Endothelial cell of umbilical vein (primary cell): ENCODE data around the gene NMRK2. TPM values are rescaled to one million over a fixed set of nuclear protein-coding genes. Genes with fewer than 3 reads are reported as not detected.

Source experiments
- BruUV-seq: library from RNA; stranded (reverse); fragments of 400-500 nt; replicated peaks from 2 replicates; lab custom pipeline; 2021; lab: Mats Ljungman, UMichigan
- CTCF ChIA-PET: fragments of 300-600, 350-600 bp; sonication (Branson Sonifier 250); formaldehyde crosslinking; loops from one replicate; lab custom pipeline; 2021; ENCODE audit warnings: antibody characterized with exemption, inconsistent platforms; lab: Charles Lee
- POLR2A ChIA-PET: fragments of 300-600, 350-600 bp; sonication (Branson Sonifier 250); formaldehyde crosslinking; loops from one replicate; lab custom pipeline; 2021; ENCODE audit warnings: antibody characterized with exemption, inconsistent platforms; lab: Charles Lee
- DNase-seq: peaks from one replicate; pipeline ENCODE4 v3.0.0-alpha.2; 2011; ENCODE audit warnings: low read depth, low spot score
- FAIRE-seq: peaks from 2 replicates; lab custom pipeline; 2011; peaks lifted over from hg19 to GRCh38; lab: Jason Lieb, UNC
- H2AFZ ChIP-seq: 2 replicates; pipeline ENCODE4 v1.6.0; 2012; ENCODE audit warnings: low read depth, low read length, control low read depth, inconsistent platforms
- H3K27ac ChIP-seq: 2 replicates; pipeline ENCODE4 v1.5.1; 2011; ENCODE audit warnings: low read depth, mild to moderate bottlenecking, control low read depth, low read length, moderate library complexity; ENCODE audit not compliant: insufficient read depth
- H3K27me3 ChIP-seq, 2 experiments: 2 replicates each; pipeline versions ENCODE4 v1.6.0 to v1.6.1; 2011; ENCODE audit warnings: low read length in 2 of 2, mixed read lengths in 1 of 2; ENCODE audit not compliant: control insufficient read depth in 2 of 2, insufficient read depth in 2 of 2
- H3K36me3 ChIP-seq, 2 experiments: 2 replicates in 1 of 2; 3 replicates in 1 of 2; pipeline ENCODE4 v1.5.1; 2011; ENCODE audit warnings: low read length in 2 of 2, mild to moderate bottlenecking in 1 of 2, moderate library complexity in 1 of 2; ENCODE audit not compliant: control insufficient read depth in 2 of 2, insufficient read depth in 2 of 2; ENCODE audit errors: extremely low read depth in 1 of 2
- H3K4me1 ChIP-seq: 3 replicates; pipeline ENCODE4 v1.5.1; 2011; ENCODE audit warnings: mild to moderate bottlenecking, low read length; ENCODE audit not compliant: control insufficient read depth, insufficient read depth; ENCODE audit errors: extremely low read depth
- H3K4me2 ChIP-seq: 2 replicates; pipeline ENCODE4 v1.6.1; 2011; ENCODE audit warnings: low read length, control low read depth, mixed read lengths; ENCODE audit not compliant: insufficient read depth
- H3K4me3 ChIP-seq, 3 experiments: fragments of 200-600 bp in 1 of 3; sonication (generic), shearing (Covaris generic) in 1 of 3; replicated peaks in 1 of 3; 2 replicates each; pipeline ENCODE4 v1.5.1; 2011 to 2016; ENCODE audit warnings: control low read depth in 3 of 3, low read length in 3 of 3, mild to moderate bottlenecking in 2 of 3, inconsistent platforms in 1 of 3, low read depth in 1 of 3, moderate library complexity in 1 of 3; ENCODE audit not compliant: insufficient read depth in 1 of 3
- H3K79me2 ChIP-seq: 2 replicates; pipeline ENCODE4 v1.6.0; 2012; ENCODE audit warnings: low read length, inconsistent platforms; ENCODE audit not compliant: control insufficient read depth, insufficient read depth
- H3K9ac ChIP-seq: replicated peaks from 2 replicates; pipeline ENCODE3; 2011; ENCODE audit warnings: low read length, control low read depth; ENCODE audit not compliant: insufficient read depth; ENCODE audit errors: extremely low read depth
- H3K9me1 ChIP-seq: replicated peaks from 3 replicates; pipeline ENCODE4 v1.6.0; 2011; ENCODE audit warnings: mild to moderate bottlenecking, low read length; ENCODE audit not compliant: control insufficient read depth, insufficient read depth; ENCODE audit errors: extremely low read depth
- H3K9me3 ChIP-seq: replicated peaks from 2 replicates; pipeline ENCODE4 v1.5.1; 2012; ENCODE audit warnings: low read length, inconsistent platforms; ENCODE audit not compliant: control insufficient read depth, insufficient read depth
- H4K20me1 ChIP-seq: replicated peaks from 2 replicates; pipeline ENCODE3; 2011; ENCODE audit warnings: mild to moderate bottlenecking, low read length; ENCODE audit not compliant: control insufficient read depth, insufficient read depth; ENCODE audit errors: extremely low read depth
- CTCF ChIP-seq, 2 donors: IDR thresholded peaks; 1 replicate in 1 of 2; 2 replicates in 1 of 2; pipeline ENCODE4 v1.5.1; 2011; ENCODE audit warnings: low read length in 2 of 2, mild to moderate bottlenecking in 2 of 2, moderate library complexity in 2 of 2, control low read depth in 1 of 2, inconsistent platforms in 1 of 2, low read depth in 1 of 2; ENCODE audit not compliant: insufficient read depth in 1 of 2; ENCODE audit errors: extremely low read depth in 1 of 2
- EZH2 ChIP-seq: IDR thresholded peaks from 2 replicates; pipeline ENCODE4 v1.6.1; 2012; ENCODE audit warnings: borderline replicate concordance, low read depth, mild to moderate bottlenecking, moderate library complexity, low read length, inconsistent platforms; ENCODE audit not compliant: severe bottlenecking
- FOS ChIP-seq: IDR thresholded peaks from 2 replicates; pipeline ENCODE4 v1.6.1; 2011; ENCODE audit warnings: mild to moderate bottlenecking, low read length, moderate library complexity, borderline replicate concordance; ENCODE audit not compliant: insufficient read depth
- GATA2 ChIP-seq: IDR thresholded peaks from 2 replicates; pipeline ENCODE4 v1.7.0; 2011; ENCODE audit warnings: low read depth, mild to moderate bottlenecking, moderate library complexity, mixed read lengths, low read length; ENCODE audit not compliant: insufficient read length, insufficient read depth
- JUN ChIP-seq: IDR thresholded peaks from 2 replicates; pipeline ENCODE4 v1.6.1; 2011; ENCODE audit warnings: borderline replicate concordance, low read depth; ENCODE audit not compliant: insufficient read length, insufficient read depth
- MAX ChIP-seq: IDR thresholded peaks from 2 replicates; pipeline ENCODE4 v1.6.1; 2011; ENCODE audit not compliant: insufficient read depth, insufficient read length
- MYC ChIP-seq: IDR thresholded peaks from one replicate; pipeline ENCODE4 v1.6.1; 2011; ENCODE audit warnings: mild to moderate bottlenecking, low read depth, low read length
- POLR2A ChIP-seq: IDR thresholded peaks from 2 replicates; pipeline ENCODE4 v1.6.1; 2012; ENCODE audit warnings: low read depth, mild to moderate bottlenecking, control low read depth, low read length
- POLR2AphosphoS5 ChIP-seq: IDR thresholded peaks from 2 replicates; pipeline ENCODE4 v1.6.1; 2012; ENCODE audit warnings: low read depth, mild to moderate bottlenecking, control low read depth, low read length, moderate library complexity; ENCODE audit not compliant: insufficient read depth
- dilution Hi-C: fragments of 300-500 bp; cut with MboI; formaldehyde crosslinking; loops from one replicate; pipeline ENCODE4 v1.15.0; 2019; ENCODE audit warnings: low sequenced_read_pairs; ENCODE audit not compliant: extremely low pct_ligation_motif_present
- intact Hi-C: fragments of 100-400 bp; cut with micrococcal nuclease; formaldehyde crosslinking; loops from one replicate; pipeline ENCODE4 v1.10.0; 2022
- polyA plus RNA-seq, 4 experiments: library from polyadenylated mRNA; depleted of rRNA in 3 of 4; stranded (reverse) in 3 of 4; unstranded in 1 of 4; fragments of >200 nt; gene quantifications; 2 replicates each; pipeline versions ENCODE4 v1.2.1 to v1.2.3, GENCODE V29; 2011 to 2012; ENCODE audit warnings: missing spikeins in 1 of 4
- total RNA-seq: library from RNA; stranded (reverse); gene quantifications from 2 replicates; pipeline ENCODE4 v1.2.3, GENCODE V29; 2021

The NMRK2 gene
- total and polyA plus RNA-seq, 2 donors (not counting 3 experiments of a cell fraction or from before 2014, with no cell fraction given), result not detected

- Histone ChIP-seq H3K4me2 (no peak overlapping the region), H3K27me3 (no peaks in the 10 kb centered on the region), H3K27ac (no peak overlapping the region), H3K4me1 (no peaks in the 10 kb centered on the region), H2AFZ (no peak overlapping the region), H3K79me2 (no peaks in the 10 kb centered on the region), H3K36me3 (no peaks in the 10 kb centered on the region), H3K9me1 (no peaks in the 10 kb centered on the region), H4K20me1 (no peaks in the 10 kb centered on the region), H3K9me3 (peaks cover 2% of the 10 kb centered on the region), H3K9ac (no peak overlapping the region), H3K4me3 (no peak overlapping the region)
- ChIA-PET CTCF (no interaction called here), POLR2A (no interaction called here)
- FAIRE-seq (no peak), DNase-seq (no peak)
- dilution Hi-C loops, result no loop called here
- no TSS peak for BruUV-seq
- intact Hi-C loops, result no loop called here
- no peak for TF ChIP-seq EZH2
- TF ChIP-seq GATA2, result no peak
- TF ChIP-seq JUN, result no peak
- TF ChIP-seq FOS, result no peak
- TF ChIP-seq MAX, result no peak
- TF ChIP-seq POLR2AphosphoS5, result no peak
- no peak for TF ChIP-seq MYC
- no peak for TF ChIP-seq CTCF (IDR thresholded peaks at IDR 0.05; ENCODE audit: extremely low read depth in 1 of 2, insufficient read depth in 1 of 2, low read depth in 1 of 2, low read length in 2 of 2)
- TF ChIP-seq POLR2A, result no peak
Observed at GRCh38 chr19:3916033-3916432, 16.8 kb upstream of the NMRK2 start.
